OCI-LY1 (cell line): ENCODE measurements around the gene C8A.

Source experiments
- H2AFZ ChIP-seq: fragments of 200-600 bp; sonication (generic), shearing (Covaris generic); 2 replicates; pipeline ENCODE4 v1.6.0; 2014; ENCODE audit warnings: antibody characterized with exemption, mild to moderate bottlenecking, low read length
- H3F3A ChIP-seq: fragments of 200-600 bp; sonication (generic), shearing (Covaris generic); 2 replicates; pipeline ENCODE4 v1.6.0; 2014; ENCODE audit warnings: mild to moderate bottlenecking, antibody characterized with exemption, low read length, moderate library complexity; ENCODE audit not compliant: insufficient read depth
- H3K27ac ChIP-seq: fragments of 200-600 bp; sonication (generic); 2 replicates; pipeline ENCODE4 v1.5.1; 2014; ENCODE audit warnings: low read length, mixed run types, mild to moderate bottlenecking, low read depth; ENCODE audit not compliant: poor library complexity, severe bottlenecking
- H3K27me3 ChIP-seq: fragments of 200-600 bp; sonication (generic); 2 replicates; pipeline ENCODE4 v1.6.0; 2014; ENCODE audit warnings: antibody characterized with exemption, mild to moderate bottlenecking, low read length, moderate library complexity; ENCODE audit not compliant: insufficient read depth
- H3K36me3 ChIP-seq: fragments of 200-600 bp; sonication (generic); 2 replicates; pipeline ENCODE4 v1.6.1; 2014; ENCODE audit warnings: mild to moderate bottlenecking, antibody characterized with exemption, low read length, moderate library complexity, mixed read lengths; ENCODE audit not compliant: insufficient read depth
- H3K4me1 ChIP-seq: fragments of 200-600 bp; sonication (generic); 2 replicates; pipeline ENCODE4 v1.5.1; 2014; ENCODE audit warnings: mild to moderate bottlenecking, low read length, moderate library complexity; ENCODE audit not compliant: insufficient read depth, severe bottlenecking
- H3K4me2 ChIP-seq: fragments of 200-600 bp; sonication (generic), shearing (Covaris generic); 2 replicates; pipeline ENCODE4 v1.6.1; 2014; ENCODE audit warnings: low read length
- H3K4me3 ChIP-seq: fragments of 200-600 bp; sonication (generic); 2 replicates; pipeline ENCODE4 v1.5.1; 2014; ENCODE audit warnings: low read length, low read depth, mild to moderate bottlenecking, mixed read lengths; ENCODE audit not compliant: poor library complexity, severe bottlenecking
- H3K79me2 ChIP-seq: fragments of 200-600 bp; shearing (Covaris generic); 2 replicates; pipeline ENCODE4 v1.6.1; 2016; ENCODE audit warnings: mixed run types, low read length, mixed read lengths; ENCODE audit not compliant: insufficient read depth
- H3K9ac ChIP-seq: fragments of 200-600 bp; sonication (generic), shearing (Covaris generic); 2 replicates; pipeline ENCODE4 v1.6.1; 2014; ENCODE audit warnings: mild to moderate bottlenecking, low read length, mixed read lengths
- H3K9me2 ChIP-seq: fragments of 200-600 bp; sonication (generic), shearing (Covaris generic); 2 replicates; pipeline ENCODE4 v1.6.1; 2014; ENCODE audit warnings: low read depth, mild to moderate bottlenecking, low read length, mixed read lengths
- H3K9me3 ChIP-seq: fragments of 200-600 bp; shearing (Covaris generic); 2 replicates; pipeline ENCODE4 v1.6.1; 2014; ENCODE audit warnings: low read length, mixed read lengths
- H4K20me1 ChIP-seq: fragments of 200-600 bp; sonication (generic), shearing (Covaris generic); 2 replicates; pipeline ENCODE4 v1.6.0; 2016; ENCODE audit warnings: mild to moderate bottlenecking, low read length; ENCODE audit not compliant: insufficient read depth
- CTCF ChIP-seq: fragments of 200-600 bp; sonication (generic), shearing (Covaris generic); IDR thresholded peaks from 2 replicates; pipeline ENCODE4 v1.5.1; 2017; ENCODE audit warnings: mild to moderate bottlenecking, antibody characterized with exemption, low read length, moderate library complexity, mixed read lengths
- EZH2 ChIP-seq: fragments of 200-600 bp; sonication (generic), shearing (Covaris generic); IDR thresholded peaks from 2 replicates; pipeline ENCODE4 v1.8.0; 2017; ENCODE audit warnings: borderline replicate concordance, mixed run types, mild to moderate bottlenecking, antibody characterized with exemption, low read length, moderate library complexity, mixed read lengths

The C8A gene

GRCh38 chr1:56852476-56852875 lies 2.1 kb upstream of the C8A start:
- Histone ChIP-seq H3K9me3 (no peaks in the 10 kb centered on the region), H3K27me3 (no peaks in the 10 kb centered on the region), H3K79me2 (no peaks in the 10 kb centered on the region), H3K27ac (no peak overlapping the region), H3K9me2 (no peaks in the 10 kb centered on the region), H2AFZ (no peak overlapping the region), H3K4me2 (no peak overlapping the region), H3F3A (no peaks in the 10 kb centered on the region), H3K36me3 (no peaks in the 10 kb centered on the region), H4K20me1 (no peaks in the 10 kb centered on the region), H3K4me1 (no peaks in the 10 kb centered on the region), H3K4me3 (no peak overlapping the region), H3K9ac (no peak overlapping the region)
- TF ChIP-seq EZH2 (no peak), CTCF (no peak)

GRCh38 chr1:56855190-56855589 lies 593 bp downstream of the C8A start:
- H3K4me2 ChIP-seq = no peak overlapping the region
- no peak overlapping the region for H3K4me3 ChIP-seq
- H3K36me3 ChIP-seq = no peaks in the 10 kb centered on the region
- no peaks in the 10 kb centered on the region for H3F3A ChIP-seq
- H3K4me1 ChIP-seq = no peaks in the 10 kb centered on the region
- no peaks in the 10 kb centered on the region for H3K27me3 ChIP-seq
- no peaks in the 10 kb centered on the region for H3K9me3 ChIP-seq
- TF ChIP-seq CTCF (no peak), EZH2 (no peak)
- H3K9me2 ChIP-seq = no peaks in the 10 kb centered on the region
- no peak overlapping the region for H3K9ac ChIP-seq
- no peak overlapping the region for H3K27ac ChIP-seq
- H4K20me1 ChIP-seq = no peaks in the 10 kb centered on the region
- no peak overlapping the region for H2AFZ ChIP-seq
- H3K79me2 ChIP-seq = no peaks in the 10 kb centered on the region

- no peak overlapping the region for H3K27ac ChIP-seq
- no peak for TF ChIP-seq CTCF
- no peak for TF ChIP-seq EZH2
- H4K20me1 ChIP-seq = no peaks in the 10 kb centered on the region
- no peaks in the 10 kb centered on the region for H3K9me2 ChIP-seq
- no peak overlapping the region for H3K9ac ChIP-seq
- no peaks in the 10 kb centered on the region for H3K9me3 ChIP-seq
- H3K79me2 ChIP-seq = no peaks in the 10 kb centered on the region
- H2AFZ ChIP-seq = no peak overlapping the region
- H3F3A ChIP-seq = no peaks in the 10 kb centered on the region
- H3K4me2 ChIP-seq = no peak overlapping the region
- H3K4me1 ChIP-seq = no peaks in the 10 kb centered on the region
- H3K27me3 ChIP-seq = no peaks in the 10 kb centered on the region
- H3K4me3 ChIP-seq = no peak overlapping the region
- no peaks in the 10 kb centered on the region for H3K36me3 ChIP-seq
Observed at GRCh38 chr1:56856186-56856585, 1.6 kb downstream of the C8A start.
